Prostate gland (tissue), 2 donors: ENCODE measurements around the gene ZNF230.

Experiments used
- POLR2AphosphoS5 ChIP-seq: sonication (generic); formaldehyde crosslinking; IDR thresholded peaks from one replicate; pipeline ENCODE4 v1.6.1; 2017; ENCODE audit warnings: antibody characterized with exemption
- TF ChIP-seq, protein P1 (sequence below), 4 experiments: fragments of 200-600 bp in 2 of 4; fragments of 450-650 bp in 2 of 4; sonication (generic) in 2 of 4; IDR thresholded peaks; 1 replicate in 3 of 4; 2 replicates in 1 of 4; pipeline ENCODE4 v1.5.1; 2016 to 2019; ENCODE audit warnings: antibody characterized with exemption in 4 of 4, mild to moderate bottlenecking in 2 of 4, moderate library complexity in 2 of 4

GRCh38 chr19:43983912-43984686 is 18.7 kb upstream of the ZNF230 start, which contains the start of gene ZNF155:
- peak; percentile 92 for TF ChIP-seq POLR2AphosphoS5
- TF ChIP-seq, protein P1, sequence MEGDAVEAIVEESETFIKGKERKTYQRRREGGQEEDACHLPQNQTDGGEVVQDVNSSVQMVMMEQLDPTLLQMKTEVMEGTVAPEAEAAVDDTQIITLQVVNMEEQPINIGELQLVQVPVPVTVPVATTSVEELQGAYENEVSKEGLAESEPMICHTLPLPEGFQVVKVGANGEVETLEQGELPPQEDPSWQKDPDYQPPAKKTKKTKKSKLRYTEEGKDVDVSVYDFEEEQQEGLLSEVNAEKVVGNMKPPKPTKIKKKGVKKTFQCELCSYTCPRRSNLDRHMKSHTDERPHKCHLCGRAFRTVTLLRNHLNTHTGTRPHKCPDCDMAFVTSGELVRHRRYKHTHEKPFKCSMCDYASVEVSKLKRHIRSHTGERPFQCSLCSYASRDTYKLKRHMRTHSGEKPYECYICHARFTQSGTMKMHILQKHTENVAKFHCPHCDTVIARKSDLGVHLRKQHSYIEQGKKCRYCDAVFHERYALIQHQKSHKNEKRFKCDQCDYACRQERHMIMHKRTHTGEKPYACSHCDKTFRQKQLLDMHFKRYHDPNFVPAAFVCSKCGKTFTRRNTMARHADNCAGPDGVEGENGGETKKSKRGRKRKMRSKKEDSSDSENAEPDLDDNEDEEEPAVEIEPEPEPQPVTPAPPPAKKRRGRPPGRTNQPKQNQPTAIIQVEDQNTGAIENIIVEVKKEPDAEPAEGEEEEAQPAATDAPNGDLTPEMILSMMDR (IDR thresholded peaks at IDR 0.05): peak in 1 of 4 experiments; percentile 14
